ENCODE measurements around the gene APLP2. TPM values are rescaled to one million over a fixed set of nuclear protein-coding genes. Genes with fewer than 3 reads are reported as not detected.

APLP2 gene
- total RNA-seq, 1 donor from 2014 or later, result 548 TPM

DNA sequence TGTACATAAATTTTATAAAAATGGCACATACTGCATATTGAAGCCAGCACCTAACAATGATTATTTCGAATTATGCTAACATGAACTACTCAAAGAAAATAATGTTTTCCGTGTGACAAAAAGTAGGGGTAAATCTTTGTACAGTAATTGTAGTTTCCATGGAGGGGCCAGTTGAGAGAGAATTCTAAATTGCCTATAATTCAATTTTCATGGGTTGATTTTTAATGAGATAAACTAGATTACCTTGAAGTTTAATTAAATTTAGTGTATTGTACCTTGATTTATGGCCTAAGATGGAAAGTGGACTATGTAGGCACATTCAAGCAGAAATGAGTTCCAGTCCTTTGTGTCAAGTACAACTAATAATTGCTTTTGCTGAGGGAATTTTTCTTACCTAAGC, 5.0 kb downstream of the APLP2 start:
- no peak overlapping the region for H3K4me3 ChIP-seq (ENCODE audit: low read depth, low read length)
- TF ChIP-seq, protein P1, sequence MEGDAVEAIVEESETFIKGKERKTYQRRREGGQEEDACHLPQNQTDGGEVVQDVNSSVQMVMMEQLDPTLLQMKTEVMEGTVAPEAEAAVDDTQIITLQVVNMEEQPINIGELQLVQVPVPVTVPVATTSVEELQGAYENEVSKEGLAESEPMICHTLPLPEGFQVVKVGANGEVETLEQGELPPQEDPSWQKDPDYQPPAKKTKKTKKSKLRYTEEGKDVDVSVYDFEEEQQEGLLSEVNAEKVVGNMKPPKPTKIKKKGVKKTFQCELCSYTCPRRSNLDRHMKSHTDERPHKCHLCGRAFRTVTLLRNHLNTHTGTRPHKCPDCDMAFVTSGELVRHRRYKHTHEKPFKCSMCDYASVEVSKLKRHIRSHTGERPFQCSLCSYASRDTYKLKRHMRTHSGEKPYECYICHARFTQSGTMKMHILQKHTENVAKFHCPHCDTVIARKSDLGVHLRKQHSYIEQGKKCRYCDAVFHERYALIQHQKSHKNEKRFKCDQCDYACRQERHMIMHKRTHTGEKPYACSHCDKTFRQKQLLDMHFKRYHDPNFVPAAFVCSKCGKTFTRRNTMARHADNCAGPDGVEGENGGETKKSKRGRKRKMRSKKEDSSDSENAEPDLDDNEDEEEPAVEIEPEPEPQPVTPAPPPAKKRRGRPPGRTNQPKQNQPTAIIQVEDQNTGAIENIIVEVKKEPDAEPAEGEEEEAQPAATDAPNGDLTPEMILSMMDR (conservative IDR thresholded peaks at IDR 0.05; ENCODE audit: low read depth, low read length), result no peak
- no peak for DNase-seq (ENCODE audit: low read depth)

DNA sequence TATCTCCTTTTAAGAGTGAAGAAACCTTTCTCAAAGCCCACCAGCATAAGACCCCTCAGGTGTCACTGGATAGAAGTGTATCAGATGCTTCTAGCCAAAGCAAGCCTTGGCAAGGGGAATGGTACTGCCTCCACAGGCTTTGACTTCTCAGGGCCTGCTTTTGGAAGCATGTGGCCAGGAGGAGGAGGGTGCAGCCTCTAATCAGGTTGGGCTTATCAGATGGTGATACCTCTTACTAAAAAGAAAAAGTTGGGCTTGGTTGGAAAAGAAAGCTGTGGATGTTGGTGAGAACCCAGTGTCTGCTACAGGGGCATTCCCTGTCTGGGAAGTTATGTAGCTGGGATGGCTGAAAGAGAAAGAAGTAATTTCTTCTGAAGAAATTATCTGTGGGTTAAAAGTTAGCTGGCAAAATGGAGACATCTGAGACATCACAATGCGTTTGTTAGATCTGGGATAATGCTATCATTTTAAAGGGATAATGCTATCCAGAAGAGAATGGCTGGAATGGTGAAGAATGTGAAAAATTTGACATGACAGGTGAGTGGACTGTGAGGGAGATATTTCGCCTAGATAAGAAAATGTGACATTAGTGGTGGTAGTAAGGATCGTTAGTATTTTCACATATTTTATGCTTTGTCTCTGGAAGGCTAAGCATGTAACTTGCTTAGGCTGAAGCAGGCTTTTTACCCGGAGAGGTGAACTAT, 7.2 kb downstream of the APLP2 start:
- no peak for DNase-seq (ENCODE audit: low read depth)
- H3K4me3 ChIP-seq (ENCODE audit: low read depth, low read length), result no peak overlapping the region
- TF ChIP-seq, protein P1 (conservative IDR thresholded peaks at IDR 0.05; ENCODE audit: low read depth, low read length), result no peak

DNA sequence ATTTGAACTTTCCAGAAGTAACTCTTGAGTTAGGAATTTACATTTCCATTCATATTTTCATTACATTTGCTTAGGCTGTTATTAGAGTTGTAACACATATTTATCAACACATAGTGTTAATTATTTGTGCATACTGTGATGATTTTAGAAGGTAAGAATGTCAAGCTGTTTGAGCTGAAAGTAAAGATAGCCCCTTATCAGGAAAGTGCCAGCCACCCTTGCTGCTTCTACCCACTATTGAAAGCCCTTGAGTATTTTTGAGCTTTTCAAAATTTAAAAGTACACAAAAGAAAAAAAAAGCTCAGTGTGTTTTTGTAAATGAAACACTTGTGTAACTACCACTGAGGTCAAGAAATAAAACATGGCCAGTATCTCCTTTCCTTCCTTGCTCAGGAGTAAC, 8.0 kb downstream of the APLP2 start:
- TF ChIP-seq, protein P1 (conservative IDR thresholded peaks at IDR 0.05; ENCODE audit: low read depth, low read length), result no peak
- no peak overlapping the region for H3K4me3 ChIP-seq (ENCODE audit: low read depth, low read length)
- no peak for DNase-seq (ENCODE audit: low read depth)

DNA sequence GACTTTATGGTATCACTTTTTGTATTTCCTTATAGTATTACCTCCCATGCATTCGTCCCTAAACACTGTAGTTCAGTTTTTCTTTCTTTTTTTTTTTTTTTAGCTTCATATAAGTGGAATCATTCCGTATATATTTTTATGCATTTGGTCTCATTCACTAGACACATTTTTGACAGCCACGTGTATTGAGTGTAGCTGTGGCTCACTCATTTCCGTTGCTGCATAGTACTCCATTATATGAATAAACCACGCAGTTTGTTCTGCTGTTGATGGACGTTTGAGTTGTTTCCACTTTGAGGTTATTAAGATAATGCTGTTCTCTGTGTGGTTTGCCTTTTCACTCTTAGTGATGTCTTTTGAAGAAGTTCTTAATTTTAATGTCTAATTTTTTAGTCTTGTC, 8.4 kb downstream of the APLP2 start:
- no peak overlapping the region for H3K4me3 ChIP-seq (ENCODE audit: low read depth, low read length)
- no peak for DNase-seq (ENCODE audit: low read depth)
- TF ChIP-seq, protein P1 (conservative IDR thresholded peaks at IDR 0.05; ENCODE audit: low read depth, low read length), result no peak

DNA sequence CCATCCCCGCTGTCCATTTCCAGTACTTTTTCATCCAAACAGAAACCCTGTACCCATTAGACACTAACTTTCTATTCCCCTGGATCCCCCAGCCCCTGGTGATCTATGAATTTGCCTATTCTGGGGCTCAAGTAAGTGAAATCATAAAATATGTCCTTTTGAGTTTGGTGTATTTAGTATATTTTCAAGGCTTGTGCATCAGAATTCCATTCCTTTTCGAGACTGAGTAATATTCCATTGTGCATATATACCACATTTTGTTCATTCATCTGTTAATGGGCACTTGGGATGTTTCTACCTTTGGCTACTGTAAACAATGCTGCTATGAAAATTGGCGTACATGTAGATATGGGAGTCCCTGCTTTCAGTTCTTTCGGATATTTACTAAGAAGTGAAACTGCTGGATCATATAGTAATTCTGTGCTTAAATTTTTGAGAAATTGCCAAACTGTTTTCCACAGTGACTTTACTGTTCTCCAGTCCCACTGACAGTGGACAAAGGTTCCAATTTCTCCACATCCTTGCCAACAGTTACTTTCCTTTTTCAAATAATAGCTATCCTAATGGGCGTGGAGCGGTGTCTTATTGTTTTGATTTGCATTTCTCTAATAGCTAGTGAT, 16.1 kb downstream of the APLP2 start:
- TF ChIP-seq, protein P1 (conservative IDR thresholded peaks at IDR 0.05; ENCODE audit: low read depth, low read length), result no peak
- no peak overlapping the region for H3K4me3 ChIP-seq (ENCODE audit: low read depth, low read length)
- no peak for DNase-seq (ENCODE audit: low read depth)

DNA sequence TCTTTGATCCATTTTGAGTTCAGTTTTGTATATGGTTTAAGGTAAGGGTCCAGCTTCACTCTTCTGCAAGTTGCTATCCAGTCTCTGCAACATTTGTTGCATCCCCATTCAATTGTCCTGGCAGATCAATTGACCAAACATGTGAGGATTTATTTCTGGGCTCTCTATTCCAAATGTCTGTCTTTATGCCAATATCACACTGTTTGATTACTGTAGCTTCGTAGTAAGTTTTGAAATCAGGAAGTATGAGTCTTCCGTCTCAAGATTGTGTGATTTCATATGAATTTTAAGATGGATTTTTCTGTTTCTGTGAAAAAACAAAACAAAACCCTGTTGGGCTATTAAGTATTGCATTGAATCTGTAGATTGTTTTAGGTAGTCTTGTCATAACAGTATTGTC, 17.0 kb downstream of the APLP2 start:
- DNase-seq (ENCODE audit: low read depth), result no peak
- TF ChIP-seq, protein P1 (conservative IDR thresholded peaks at IDR 0.05; ENCODE audit: low read depth, low read length), result no peak
- no peak overlapping the region for H3K4me3 ChIP-seq (ENCODE audit: low read depth, low read length)

All from epithelial cell of proximal tubule (primary cell).